D341Med (cell line): ENCODE results near the gene CYP2A6.
A peak's percentile ranks its signal among the peaks of the same experiment; 100 is the strongest.
"Not testable (repeated sequence)": the region's sequence is repeated elsewhere in the genome, so short reads cannot be mapped to it uniquely, and the experiment has no call there.

Experiments used
- DNase-seq: peaks from one replicate; pipeline ENCODE4 v3.0.0; 2012; ENCODE audit warnings: low spot score

CYP2A6 gene

DNA sequence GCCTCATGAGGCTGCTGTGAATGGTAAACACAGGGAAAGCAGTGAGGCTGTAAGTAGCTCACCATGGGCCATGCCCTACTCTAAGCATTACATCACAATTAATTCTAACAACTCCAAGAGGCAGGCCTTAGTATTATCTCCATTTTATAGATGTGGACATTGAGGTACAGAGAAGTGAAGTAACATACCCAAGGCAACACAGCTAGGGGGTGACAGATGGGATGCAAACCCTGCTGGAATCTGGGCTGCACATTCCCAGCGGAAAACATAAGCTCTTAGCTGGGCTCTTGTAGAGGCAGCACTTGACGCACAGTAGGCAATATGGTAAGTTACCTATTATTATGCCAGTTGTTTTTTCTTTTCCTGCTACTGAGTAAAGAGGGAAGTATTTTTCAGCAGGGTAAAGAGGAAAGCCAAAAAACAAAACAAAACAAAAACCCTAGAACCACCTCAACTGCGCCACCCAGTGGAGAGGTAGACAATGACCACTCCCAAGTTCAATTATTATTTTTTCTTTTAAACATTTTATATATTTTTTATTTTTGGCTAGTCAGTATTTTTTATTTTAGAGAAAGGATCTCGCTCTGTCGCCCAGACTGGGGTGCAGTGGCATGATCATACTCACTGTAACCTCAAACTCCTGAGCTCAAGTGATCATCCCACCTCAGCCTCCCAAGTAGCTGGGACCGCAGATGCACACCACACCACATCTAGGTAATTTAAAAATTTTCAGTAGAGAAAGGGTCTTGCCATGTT, 30.6 kb downstream of the CYP2A6 start:
- DNase-seq: not testable (repeated sequence)

DNA sequence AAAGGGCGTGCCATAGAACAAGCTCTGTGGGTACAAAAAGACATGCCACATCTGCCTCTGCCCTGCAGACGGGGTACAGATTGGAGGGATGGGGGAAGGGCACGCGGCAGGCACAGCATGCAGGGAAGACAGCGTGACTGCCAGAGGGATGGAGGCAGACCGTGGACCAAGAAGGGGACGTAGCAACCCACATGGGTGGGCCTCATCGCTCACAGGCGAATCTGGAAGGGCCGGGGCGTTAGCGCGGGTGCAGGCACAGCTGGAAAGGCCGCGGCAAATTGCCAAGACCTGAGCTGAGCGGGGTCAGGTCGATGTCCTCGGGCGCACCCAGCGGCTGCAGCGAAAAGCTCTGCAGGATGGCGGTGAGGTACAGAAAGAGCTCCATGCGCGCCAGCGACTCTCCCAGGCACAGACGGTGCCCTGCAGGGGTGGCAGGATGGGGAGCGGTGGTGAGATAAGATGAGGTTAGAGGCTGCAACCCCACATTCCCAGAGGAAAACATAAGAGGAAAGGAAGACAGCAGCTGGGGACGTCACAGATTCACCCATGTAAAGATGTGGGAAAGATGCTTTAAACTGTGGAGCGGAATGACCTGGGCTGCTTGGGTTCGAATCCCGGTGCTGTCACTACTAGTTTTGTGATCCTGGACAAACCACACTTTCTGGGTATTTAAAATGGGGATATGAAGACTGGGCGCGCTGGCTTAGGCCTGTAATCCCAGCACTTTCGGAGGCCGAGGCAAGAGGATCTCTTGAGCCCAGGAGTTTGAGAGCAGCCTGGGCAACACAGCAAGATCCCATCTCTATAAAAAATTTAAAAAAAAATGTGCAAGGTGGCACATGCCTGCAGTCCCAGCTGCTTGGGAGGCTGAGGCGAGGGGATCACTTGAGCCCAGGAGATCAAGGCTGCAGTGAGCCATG, 31.5 kb downstream of the CYP2A6 start:
- peak; percentile 67 for DNase-seq

DNA sequence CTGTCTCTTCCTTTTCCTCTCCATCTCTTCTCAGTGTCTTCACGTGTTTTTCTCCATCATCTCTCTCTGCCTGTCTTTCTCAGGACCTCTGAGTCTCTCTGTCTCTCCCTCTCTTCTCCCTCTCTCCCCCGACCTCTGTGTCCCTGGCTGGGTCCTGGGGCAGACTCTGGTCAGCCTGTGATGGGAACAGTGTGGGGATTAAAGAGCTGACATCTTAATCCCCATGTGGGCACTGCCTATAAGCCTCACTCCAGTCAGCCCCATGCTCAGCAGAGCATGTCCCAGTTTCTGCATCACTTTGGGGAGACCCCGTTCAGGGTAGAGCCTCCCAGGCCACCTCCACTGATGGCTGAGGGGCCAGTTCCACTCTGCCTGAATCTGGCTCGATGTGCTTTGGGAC, 35.0 kb downstream of the CYP2A6 start:
- no peak for DNase-seq

DNA sequence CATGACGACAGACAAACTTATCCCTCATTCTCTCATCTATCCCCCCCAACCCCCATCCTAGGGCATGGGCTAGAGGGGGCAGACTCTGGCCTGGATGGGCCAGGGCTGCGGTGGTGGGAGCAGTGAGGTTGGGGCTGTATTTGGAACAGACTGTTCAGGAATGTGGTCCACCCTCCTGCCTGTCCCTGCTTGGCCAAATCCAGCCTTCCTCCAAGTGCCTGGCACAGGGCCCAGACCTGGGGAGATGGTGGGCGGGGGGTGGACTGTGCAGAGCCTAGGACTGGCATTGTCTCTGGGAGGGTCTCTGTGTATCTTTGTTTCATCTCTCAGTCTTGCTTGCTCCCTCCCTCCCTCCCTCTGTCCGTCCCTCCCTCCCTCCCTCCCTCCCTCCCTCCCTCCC, 37.1 kb downstream of the CYP2A6 start:
- no peak for DNase-seq

DNA sequence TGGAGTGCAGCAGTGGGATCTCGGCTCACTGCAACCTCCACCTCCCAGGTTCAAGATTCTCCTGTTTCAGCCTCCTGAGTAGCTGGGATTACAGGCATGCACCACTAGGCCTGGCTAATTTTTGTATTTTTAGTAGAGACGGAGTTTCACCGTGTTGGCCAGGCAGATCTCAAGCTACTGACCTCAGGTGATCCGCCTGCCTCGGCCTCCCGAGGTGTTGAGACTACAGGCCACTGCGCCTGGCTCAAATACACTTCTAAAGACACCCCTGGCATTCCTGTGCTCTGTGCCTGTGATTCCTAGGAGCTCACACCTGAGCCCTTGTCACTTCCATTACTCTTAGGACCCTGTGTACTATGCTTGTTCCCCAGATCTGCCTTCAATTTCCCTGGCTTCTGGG, 37.7 kb downstream of the CYP2A6 start:
- DNase-seq: not testable (repeated sequence)

DNA sequence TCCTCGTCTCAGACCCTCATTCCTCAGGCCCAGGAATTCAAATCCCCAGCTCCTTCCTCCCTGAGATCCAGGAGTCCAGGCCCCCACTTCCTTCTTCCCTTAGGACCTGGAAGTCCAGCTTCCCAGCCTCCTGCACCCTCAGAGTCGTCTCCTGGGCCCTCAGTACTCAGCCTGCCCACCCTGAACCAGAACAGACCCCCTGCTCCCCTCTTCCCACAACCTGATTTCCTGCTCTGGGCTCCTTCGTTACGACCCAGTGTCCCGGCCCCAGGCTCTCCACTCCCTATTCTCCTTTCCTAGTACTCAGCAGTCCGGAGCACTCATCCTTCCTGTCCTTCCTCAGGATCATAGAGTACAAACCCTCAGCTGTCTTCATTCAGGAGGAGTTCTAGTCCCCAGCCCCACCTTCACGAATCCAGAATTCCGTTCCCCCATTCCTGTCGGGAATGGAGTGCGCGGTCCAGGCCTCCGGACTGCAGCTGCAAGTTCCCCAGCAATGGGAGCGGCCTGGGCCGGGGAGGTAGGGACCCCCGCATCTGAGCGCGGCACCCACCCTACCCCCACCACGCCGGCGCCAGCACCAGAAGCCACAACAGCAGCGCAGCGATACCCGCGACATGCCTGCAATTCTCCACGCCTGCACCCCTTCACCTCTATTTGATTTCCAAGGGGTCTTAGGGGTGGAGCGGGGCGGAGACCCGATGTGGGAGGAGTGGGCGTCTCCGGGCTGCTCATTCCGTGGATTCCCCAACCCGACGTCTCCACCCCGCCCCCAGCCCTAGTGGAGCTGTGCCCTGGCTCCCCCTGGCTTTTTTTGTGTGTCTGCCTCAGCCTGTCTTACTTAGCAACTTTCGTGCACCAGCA, 38.5 kb downstream of the CYP2A6 start:
- no peak for DNase-seq

DNA sequence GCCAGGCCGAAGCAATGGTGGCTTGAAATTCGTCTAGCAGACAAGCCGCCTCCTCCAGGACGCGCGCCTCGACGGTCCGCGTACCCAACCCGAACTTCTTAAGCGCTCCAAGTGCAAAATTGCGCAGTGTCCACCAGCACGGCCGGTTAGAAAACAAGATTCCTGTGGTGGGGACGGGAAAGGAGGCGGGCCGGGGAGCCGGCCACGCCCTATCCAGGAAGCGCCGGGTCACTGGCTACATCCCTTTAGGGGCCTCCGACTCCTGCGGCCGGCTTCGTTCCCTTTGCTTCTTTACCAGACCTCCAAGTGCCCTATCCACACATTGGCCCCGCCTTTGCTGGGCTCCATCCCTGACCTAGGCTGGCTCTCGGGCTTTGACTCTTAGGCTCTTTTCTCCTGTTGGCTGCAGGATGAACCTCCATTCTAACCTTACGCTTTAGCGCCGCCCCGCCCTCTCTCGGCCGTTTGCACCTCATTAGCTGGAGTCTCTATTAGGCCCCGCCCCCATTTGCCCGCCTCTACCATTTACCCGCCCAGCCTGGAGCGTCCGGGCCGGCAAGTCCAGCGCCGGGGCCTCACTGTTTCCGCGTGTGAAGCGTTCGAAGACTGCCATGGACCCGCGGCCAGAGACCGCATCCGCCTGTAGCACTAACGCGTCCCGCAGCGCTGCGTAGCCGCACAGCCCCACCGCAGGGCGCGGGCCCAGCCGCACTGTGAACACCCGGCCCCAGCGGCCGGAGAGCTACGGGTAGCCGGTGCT, 39.4 kb downstream of the CYP2A6 start:
- DNase-seq: not testable (repeated sequence)

DNA sequence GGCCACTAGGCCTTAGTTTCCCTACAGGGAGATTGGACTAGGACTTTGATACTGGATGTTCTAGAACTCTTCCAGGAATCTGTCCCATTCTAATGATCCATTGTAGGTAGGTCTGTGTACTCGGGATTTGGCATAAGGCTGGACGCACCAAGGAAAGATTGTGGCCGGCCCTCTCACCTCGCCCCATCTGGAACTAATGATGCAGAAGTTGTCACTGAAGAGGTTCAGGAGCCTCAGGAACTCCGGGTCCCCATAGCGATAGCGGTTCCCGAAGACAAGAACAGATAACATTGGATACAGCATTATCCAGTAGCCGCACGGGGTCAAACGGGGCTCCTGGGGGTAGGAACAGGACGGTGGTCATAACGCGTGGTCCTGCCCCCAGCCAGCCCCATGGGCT, 40.1 kb downstream of the CYP2A6 start:
- DNase-seq: no peak

DNA sequence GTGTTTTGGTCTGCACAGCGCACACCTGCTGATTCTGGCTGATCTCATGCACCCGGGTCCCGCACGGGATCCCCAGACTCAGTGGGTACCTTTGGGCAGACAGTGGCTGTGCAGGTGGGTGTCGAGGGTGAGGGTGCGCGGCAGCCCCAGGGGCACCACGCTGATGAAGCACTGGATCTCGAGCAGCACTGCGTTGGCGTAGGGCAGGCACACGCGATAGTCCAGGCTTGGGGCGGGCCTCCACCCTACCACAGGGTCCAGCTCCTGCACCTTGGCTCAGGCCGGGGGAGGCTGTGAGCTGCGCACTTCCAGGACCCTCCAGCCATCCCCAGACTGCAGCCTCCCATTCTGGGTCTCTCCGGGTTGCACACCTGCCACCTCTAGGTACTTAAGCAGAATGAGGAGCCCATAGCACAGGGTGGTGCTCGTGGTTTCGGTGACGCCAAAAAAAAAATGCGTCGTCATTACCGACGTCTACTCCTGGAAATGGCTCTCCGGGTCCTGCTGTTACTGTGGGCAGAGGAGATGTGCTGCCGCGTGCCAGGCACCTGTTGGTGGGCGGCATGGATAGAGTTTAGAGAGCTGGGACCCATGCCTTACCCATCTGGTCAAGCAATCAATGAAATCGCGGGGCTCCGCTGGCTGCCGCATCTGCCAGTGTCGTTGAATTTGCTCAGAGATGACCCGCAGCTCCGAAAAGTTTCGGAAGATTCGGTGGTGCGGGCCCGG, 40.7 kb downstream of the CYP2A6 start:
- DNase-seq: no peak

DNA sequence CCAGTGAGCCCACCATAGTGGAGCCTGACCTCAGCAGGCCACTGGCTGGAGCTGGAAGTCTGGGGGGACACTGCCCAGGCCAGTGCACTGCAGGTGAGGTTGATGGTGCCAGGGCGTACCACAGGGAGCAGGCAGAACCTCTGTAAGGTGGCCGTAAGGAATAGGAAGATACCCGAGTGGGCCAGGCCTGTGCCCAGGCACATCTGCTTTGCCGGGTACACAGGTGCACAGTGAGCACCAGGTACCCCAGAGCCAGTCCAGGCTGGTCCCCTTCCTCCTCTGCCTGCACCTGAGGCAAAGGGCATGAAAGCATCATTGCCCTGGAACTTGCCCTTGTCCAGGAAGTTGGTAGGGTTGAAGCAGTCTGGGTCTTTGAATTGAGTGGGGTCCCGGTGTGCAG, 41.8 kb downstream of the CYP2A6 start:
- no peak for DNase-seq

DNA sequence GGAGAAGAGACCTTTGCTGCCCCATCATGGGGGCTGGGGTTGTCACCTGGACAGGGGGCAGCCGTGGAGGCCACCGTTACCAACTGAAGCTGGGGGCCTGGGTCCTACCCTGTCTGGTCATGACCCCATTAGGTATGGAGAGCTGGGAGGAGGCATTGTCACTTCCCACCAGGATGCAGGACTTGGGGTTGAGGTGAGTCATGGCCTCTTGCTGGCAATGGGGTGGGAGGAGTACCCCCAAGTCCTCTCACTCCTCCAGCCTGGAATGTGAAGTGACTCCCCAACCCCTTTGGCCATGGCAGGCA, 42.3 kb downstream of the CYP2A6 start:
- DNase-seq: no peak

DNA sequence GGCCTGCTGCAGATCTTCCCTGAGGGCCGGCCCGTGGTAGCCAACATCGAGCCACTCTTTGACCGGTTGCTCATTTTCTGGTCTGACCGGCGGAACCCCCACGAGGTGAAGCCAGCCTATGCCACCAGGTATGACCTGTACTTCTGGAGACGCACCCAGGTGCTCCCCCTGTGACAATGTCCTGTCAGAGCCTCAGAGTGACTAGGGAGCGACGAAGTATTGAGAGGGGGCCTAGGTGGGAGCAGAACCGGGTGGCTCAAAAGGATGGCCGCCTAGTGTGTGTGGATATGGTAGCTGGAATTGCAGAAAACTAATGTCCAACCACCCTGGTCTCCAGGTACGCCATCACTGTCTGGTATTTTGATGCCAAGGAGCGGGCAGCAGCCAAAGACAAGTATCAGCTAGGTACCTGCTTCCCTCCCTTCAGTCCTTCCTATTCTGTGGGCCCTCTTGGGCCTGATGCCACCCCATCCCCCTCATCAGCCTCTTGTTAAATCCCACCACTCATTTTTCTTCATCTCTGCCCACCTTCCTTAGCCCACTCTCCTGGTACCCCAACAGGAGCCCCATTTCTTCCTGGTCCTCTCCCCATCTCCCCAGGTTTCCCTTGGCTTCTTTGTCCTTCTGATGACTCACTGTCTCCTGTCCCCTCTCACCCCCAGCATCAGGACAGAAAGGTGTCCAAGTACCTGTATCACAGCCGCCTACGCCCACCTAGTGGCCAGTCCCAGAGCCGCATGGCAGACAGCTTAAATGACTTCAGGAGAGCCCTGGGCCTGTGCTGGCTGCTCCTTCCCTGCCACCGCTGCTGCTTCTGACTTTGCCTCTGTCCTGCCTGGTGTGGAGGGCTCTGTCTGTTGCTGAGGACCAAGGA, 42.9 kb downstream of the CYP2A6 start:
- DNase-seq: peak; percentile 50

DNA sequence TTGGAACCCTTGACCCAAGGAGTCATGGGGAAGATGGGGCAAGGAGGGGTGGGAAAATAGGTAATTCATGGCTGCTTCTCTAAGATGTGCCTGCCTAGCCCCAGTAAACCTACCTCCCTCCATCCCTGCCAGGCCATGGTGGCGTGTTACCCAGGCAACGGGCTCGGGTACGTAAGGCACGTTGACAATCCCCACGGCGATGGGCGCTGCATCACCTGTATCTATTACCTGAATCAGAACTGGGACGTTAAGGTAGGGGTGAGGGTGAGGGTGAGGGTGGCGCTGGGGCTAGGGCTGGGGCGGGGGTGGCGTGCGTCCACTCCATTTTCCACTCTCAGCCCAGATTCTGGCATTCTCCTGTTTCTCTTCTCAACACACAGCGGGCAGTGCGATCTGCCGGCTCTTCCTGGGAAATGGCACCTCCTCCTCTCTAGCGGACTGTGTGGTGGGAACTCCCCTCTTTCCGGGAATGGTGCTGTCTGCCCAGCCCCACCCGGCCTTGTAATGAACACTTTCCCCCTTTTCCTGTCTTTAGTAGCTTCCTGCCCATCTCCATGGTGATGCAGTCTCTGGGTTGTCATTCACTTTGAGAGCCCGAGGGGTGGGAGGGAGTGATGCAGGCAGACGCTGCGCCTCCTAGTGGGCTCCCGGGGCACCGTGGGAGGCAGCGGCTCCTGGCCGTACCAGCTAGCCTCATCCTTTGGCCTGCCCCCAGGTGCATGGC, 43.7 kb downstream of the CYP2A6 start:
- peak; percentile 81 for DNase-seq

DNA sequence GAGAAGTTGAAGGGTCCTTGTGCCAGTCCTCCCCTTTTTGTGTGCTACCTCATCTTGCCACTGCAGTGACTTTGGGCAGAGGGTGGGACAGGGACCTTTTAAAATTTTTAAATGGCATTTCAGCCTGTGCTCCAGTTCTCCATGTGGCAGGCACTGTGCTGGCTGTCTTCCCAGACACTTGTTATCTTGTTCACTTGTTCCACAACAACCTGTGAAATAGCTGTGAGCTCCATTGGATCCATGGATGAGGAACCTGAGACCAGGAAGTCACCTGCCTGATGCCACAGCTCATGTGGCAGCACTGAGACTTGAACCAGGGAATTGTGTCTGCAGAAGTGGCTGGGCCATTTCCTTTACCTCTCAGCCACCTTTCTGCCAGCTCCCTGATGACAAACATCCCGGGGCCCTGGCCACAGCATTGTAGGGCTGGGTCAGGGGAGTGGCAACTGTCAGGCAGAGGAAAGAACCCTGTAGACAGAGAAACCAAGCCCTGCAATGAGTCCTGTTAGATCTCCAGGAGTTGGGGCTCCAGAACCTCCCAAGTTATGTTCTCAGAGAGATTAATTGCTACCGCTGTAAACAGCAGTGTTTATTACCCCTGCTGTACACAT, 44.9 kb downstream of the CYP2A6 start:
- no peak for DNase-seq

DNA sequence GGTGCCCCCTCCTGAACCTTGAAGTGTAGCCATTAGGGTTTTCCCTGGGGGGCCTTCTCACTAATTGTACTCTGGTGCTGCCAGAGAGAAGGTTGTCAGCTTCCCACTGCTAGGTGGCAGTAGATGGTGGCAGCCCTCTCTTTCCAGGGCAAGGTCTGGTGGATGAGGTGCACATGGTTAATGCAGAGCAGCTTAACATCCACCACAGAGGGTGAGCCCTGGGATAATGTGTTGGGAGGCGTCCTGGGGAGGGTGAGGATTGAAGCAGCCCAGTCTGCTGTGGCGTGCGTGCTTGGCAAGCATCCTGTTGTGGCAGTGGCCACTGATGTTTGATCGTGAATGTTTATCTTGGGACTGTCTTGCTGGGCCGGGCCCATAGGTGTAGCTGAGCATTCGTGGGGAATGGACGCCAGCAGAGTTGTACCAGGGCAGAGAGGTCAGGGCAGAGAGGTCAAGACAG, 45.4 kb downstream of the CYP2A6 start:
- DNase-seq: peak; percentile 53

DNA sequence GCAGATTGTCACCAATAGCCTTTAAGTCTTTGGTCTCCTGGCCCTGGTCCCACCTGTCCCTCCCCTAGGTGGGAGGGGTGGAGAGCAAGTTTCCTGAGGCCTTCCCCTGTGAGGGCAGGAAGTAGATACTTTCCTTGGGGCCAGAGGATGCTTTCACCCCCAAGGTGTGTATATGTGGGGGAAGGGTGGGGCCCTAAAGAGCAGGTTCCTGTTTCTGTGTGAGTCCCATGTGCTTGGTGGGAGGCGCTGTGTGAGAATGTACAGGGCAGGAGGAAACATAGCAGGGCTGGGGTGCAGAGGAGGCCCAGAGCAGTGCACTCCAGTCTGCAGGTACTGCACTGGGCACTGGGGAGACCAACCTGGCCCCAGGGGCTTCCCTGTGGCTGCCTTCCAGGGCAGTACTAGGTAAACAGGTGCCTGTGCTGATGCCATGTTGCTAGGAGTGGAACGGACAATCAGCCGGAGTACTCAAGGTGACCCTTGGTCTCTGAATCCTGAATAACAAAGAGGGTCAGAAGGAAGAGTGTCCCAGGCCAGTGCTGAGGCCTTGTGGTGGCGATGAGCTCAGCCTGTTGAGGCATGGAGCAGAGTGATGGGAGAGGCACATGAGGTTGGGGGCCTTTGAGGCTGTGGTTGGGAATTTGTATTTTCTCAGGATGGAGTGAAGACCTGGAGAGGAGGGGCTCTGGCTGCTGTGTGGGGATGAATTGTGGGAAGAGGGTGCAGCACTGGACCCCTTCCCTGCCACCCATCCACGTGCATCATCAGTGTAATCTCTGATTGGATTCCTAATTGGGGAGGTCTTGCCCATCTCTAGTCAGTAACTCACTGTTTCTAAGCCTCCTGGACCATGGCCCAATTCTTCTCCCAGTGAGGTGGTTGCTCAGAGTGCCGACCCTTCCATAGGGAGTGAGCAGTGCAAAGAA, 46.1 kb downstream of the CYP2A6 start:
- DNase-seq: no peak

DNA sequence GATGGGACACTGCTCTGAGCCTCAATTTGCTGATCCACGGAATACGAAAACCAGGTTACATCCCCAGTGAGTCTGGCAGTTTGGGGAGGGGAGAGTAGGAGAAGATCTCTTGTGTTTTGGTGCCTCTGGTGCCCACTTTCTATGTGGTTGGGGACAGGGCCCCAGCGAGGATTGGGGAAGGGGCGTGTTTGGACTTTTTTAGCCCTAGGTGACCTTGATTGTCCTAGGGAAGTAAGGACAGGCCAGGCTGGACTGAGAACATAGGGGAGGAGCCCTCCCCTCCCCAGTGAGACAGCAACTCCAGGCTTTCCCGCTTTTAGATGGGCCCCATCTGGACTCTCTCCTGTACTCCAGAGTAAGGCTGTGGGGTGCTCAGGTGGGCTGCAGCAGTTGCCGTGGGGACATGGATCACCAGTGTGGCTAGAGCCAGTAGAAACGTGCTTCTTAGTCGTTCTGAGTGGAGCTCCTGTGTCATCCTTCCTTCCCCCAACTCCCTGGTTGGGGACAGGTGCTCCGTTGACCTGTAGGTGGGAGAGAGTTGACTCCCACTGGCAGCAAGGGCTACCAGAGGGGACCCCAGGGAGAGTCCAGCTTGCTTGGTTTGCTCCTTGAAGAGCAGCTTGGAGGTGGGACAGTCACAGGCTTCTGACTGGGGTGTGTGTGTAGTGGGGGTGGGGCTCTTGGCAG, 46.9 kb downstream of the CYP2A6 start:
- no peak for DNase-seq
